ENCODE data around the gene CITED1.
"Not testable (repeated sequence)": the region's sequence is repeated elsewhere in the genome, so short reads cannot be mapped to it uniquely, and the experiment has no call there.

The CITED1 gene

GRCh38 chrX:72330131-72330530 is 24.4 kb upstream of the CITED1 start:
- no peak overlapping the region for H2AFZ ChIP-seq (ENCODE audit: low read depth, low read length, severe bottlenecking)
- no peaks in the 10 kb centered on the region for H3F3A ChIP-seq (ENCODE audit: insufficient read depth)
- no peaks in the 10 kb centered on the region for H4K20me1 ChIP-seq (ENCODE audit: low read depth, low read length)
- no peaks in the 10 kb centered on the region for H3K79me2 ChIP-seq (ENCODE audit: insufficient read depth, low read length)
- no peak overlapping the region for H3K27ac ChIP-seq (ENCODE audit: low read depth, low read length)
- no peaks in the 10 kb centered on the region for H3K36me3 ChIP-seq (ENCODE audit: low read length)
- no peak for TF ChIP-seq EZH2phosphoT487 (conservative IDR thresholded peaks at IDR 0.05; ENCODE audit: low read length)
- TF ChIP-seq CTCF (IDR thresholded peaks at IDR 0.05; ENCODE audit: insufficient read depth, low read length, poor library complexity, severe bottlenecking), result no peak
- H3K9me2 ChIP-seq (replicated peaks; ENCODE audit: insufficient read depth, low read length), result no peaks in the 10 kb centered on the region
- no peak overlapping the region for H3K4me3 ChIP-seq (ENCODE audit: insufficient read depth, low read length, poor library complexity, severe bottlenecking)
- H3K9me3 ChIP-seq (ENCODE audit: insufficient read depth, low read length), result no peaks in the 10 kb centered on the region
- no peak overlapping the region for H3K4me2 ChIP-seq (ENCODE audit: low read depth, low read length, poor library complexity, severe bottlenecking)
- H3K27me3 ChIP-seq (ENCODE audit: low read length), result no peaks in the 10 kb centered on the region
- no peak overlapping the region for H3K9ac ChIP-seq (ENCODE audit: low read length)

GRCh38 chrX:72326605-72327300 is 21.0 kb upstream of the CITED1 start:
- Histone ChIP-seq H3K4me3 (ENCODE audit: insufficient read depth, low read length, poor library complexity, severe bottlenecking) (no peak overlapping the region), H3K27me3 (ENCODE audit: low read length) (no peaks in the 10 kb centered on the region), H2AFZ (ENCODE audit: low read depth, low read length, severe bottlenecking) (no peak overlapping the region), H3K36me3 (ENCODE audit: low read length) (no peaks in the 10 kb centered on the region), H3K4me2 (ENCODE audit: low read depth, low read length, poor library complexity, severe bottlenecking) (no peak overlapping the region), H4K20me1 (ENCODE audit: low read depth, low read length) (no peaks in the 10 kb centered on the region), H3K9ac (ENCODE audit: low read length) (no peak overlapping the region), H3K9me2 (replicated peaks; ENCODE audit: insufficient read depth, low read length) (no peaks in the 10 kb centered on the region), H3F3A (ENCODE audit: insufficient read depth) (no peaks in the 10 kb centered on the region), H3K27ac (ENCODE audit: low read depth, low read length) (no peak overlapping the region), H3K79me2 (ENCODE audit: insufficient read depth, low read length) (no peaks in the 10 kb centered on the region), H3K9me3 (ENCODE audit: insufficient read depth, low read length) (no peaks in the 10 kb centered on the region)
- TF ChIP-seq EZH2phosphoT487 (conservative IDR thresholded peaks at IDR 0.05; ENCODE audit: low read length), result no peak
- no peak for TF ChIP-seq CTCF (IDR thresholded peaks at IDR 0.05; ENCODE audit: insufficient read depth, low read length, poor library complexity, severe bottlenecking)

- not testable (repeated sequence) for H3K9me2 ChIP-seq (replicated peaks; ENCODE audit: insufficient read depth, low read length); H3F3A ChIP-seq (ENCODE audit: insufficient read depth); H3K36me3 ChIP-seq (ENCODE audit: low read length); H4K20me1 ChIP-seq (ENCODE audit: low read depth, low read length); H3K79me2 ChIP-seq (ENCODE audit: insufficient read depth, low read length); H2AFZ ChIP-seq (ENCODE audit: low read depth, low read length, severe bottlenecking); H3K27me3 ChIP-seq (ENCODE audit: low read length); H3K9me3 ChIP-seq (ENCODE audit: insufficient read depth, low read length); H3K9ac ChIP-seq (ENCODE audit: low read length); H3K27ac ChIP-seq (ENCODE audit: low read depth, low read length); H3K4me3 ChIP-seq (ENCODE audit: insufficient read depth, low read length, poor library complexity, severe bottlenecking); H3K4me2 ChIP-seq (ENCODE audit: low read depth, low read length, poor library complexity, severe bottlenecking)
Observed at GRCh38 chrX:72319651-72320050, 13.9 kb upstream of the CITED1 start.

- Histone ChIP-seq H3K9me2 (replicated peaks; ENCODE audit: insufficient read depth, low read length) (no peaks in the 10 kb centered on the region), H3K4me2 (ENCODE audit: low read depth, low read length, poor library complexity, severe bottlenecking) (no peak overlapping the region), H3K27me3 (ENCODE audit: low read length) (no peaks in the 10 kb centered on the region), H3K79me2 (ENCODE audit: insufficient read depth, low read length) (no peaks in the 10 kb centered on the region), H2AFZ (ENCODE audit: low read depth, low read length, severe bottlenecking) (no peak overlapping the region), H3K27ac (ENCODE audit: low read depth, low read length) (no peak overlapping the region), H3K36me3 (ENCODE audit: low read length) (no peaks in the 10 kb centered on the region), H4K20me1 (ENCODE audit: low read depth, low read length) (no peaks in the 10 kb centered on the region), H3K9me3 (ENCODE audit: insufficient read depth, low read length) (no peaks in the 10 kb centered on the region), H3K9ac (ENCODE audit: low read length) (no peak overlapping the region), H3F3A (ENCODE audit: insufficient read depth) (no peaks in the 10 kb centered on the region), H3K4me3 (ENCODE audit: insufficient read depth, low read length, poor library complexity, severe bottlenecking) (no peak overlapping the region)
- TF ChIP-seq EZH2phosphoT487 (conservative IDR thresholded peaks at IDR 0.05; ENCODE audit: low read length) (no peak), CTCF (IDR thresholded peaks at IDR 0.05; ENCODE audit: insufficient read depth, low read length, poor library complexity, severe bottlenecking) (no peak)
Observed at GRCh38 chrX:72317139-72317538, 11.4 kb upstream of the CITED1 start.
